ENCODE measurements around the gene ATP6V1B1. TPM values are rescaled to one million over a fixed set of nuclear protein-coding genes. Genes with fewer than 3 reads are reported as not detected.

Gene ATP6V1B1
- total and polyA plus RNA-seq, 9 of the 15 experiments (the other 6 are each of a cell fraction or from before 2014, with no cell fraction given) = not detected

DNA sequence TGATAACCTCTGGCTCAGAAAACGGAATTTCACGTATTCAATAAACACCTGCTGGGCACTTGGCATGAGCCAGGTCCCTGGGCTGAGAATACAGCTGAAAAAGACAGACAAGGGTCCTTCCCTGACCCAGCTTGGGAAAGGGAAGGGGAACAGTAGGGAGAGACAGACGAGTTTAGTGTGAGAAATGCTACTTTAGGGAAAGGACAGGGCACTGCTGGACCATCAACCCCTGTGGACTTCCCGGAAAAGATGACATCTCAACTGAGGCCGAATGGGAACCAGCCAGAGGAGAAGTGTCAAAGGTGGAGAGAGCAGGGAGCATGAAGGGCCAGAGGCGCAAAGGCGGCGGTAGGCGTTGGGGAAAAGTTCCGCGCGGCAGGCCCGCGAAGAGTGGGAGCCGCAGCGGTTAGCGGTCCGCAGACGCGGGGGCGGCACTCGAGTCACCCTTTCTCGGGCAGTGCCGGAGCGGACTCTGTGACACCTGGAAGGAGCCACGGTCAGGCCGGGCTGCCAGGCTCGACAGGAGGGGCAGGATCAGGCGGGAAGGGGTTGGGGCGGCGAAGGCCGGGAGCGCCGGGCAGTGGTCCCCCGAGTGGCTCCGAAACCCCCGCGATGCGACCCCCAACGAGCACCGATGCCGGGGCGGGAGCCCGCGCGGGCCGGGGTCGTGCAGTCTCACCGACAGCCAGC, 58.5 kb downstream of the ATP6V1B1 start (continued):
- TF ChIP-seq ATF7 (IDR thresholded peaks at IDR 0.05) (0 out of 2 replicates have a peak, but pooled peaks have one; percentile 12), CCNT2 (IDR thresholded peaks at IDR 0.05; ENCODE audit: borderline replicate concordance, extremely low read depth, insufficient read length, low read depth, low read length) (peak; percentile 36), TBL1XR1 (IDR thresholded peaks at IDR 0.05; ENCODE audit: low read length in 2 of 2) (no peak), BHLHE40 (IDR thresholded peaks at IDR 0.05; ENCODE audit: low read length) (0 out of 2 replicates have a peak, but pooled peaks have one; percentile 36), YY1 (IDR thresholded peaks at IDR 0.05; ENCODE audit: borderline replicate concordance in 1 of 3, control insufficient read depth in 1 of 3, extremely low read depth in 1 of 3, insufficient read depth in 3 of 3, insufficient read length in 1 of 3, insufficient replicate concordance in 2 of 3, low read depth in 1 of 3, low read length in 2 of 3) (no peak), ZNF644 (tag; IDR thresholded peaks at IDR 0.05; ENCODE audit: low read depth) (no peak), SP1 (CRISPR knock-in tag; IDR thresholded peaks at IDR 0.05) (0 out of 2 replicates have a peak, but pooled peaks have one; percentile 15), ZNF239 (CRISPR knock-in tag; IDR thresholded peaks at IDR 0.05) (no peak), DMBX1 (CRISPR knock-in tag; IDR thresholded peaks at IDR 0.05; ENCODE audit: borderline replicate concordance) (no peak), GABPB1 (CRISPR knock-in tag; IDR thresholded peaks at IDR 0.05) (no peak), ZNF41 (CRISPR knock-in tag; conservative IDR thresholded peaks at IDR 0.05) (no peak), PRMT5 (CRISPR knock-in tag; IDR thresholded peaks at IDR 0.05) (no peak), CHD1 (IDR thresholded peaks at IDR 0.05; ENCODE audit: low read length) (peak; percentile 28), ARID1B (IDR thresholded peaks at IDR 0.05) (0 out of 2 replicates have a peak, but pooled peaks have one; percentile 16), DPF2 (IDR thresholded peaks at IDR 0.05) (peak; percentile 49), SREBF2 (CRISPR knock-in tag; IDR thresholded peaks at IDR 0.05) (no peak), NCOR1 (IDR thresholded peaks at IDR 0.05) (no peak), ZBTB1 (CRISPR knock-in tag; IDR thresholded peaks at IDR 0.05; ENCODE audit: borderline replicate concordance, low read depth) (peak; percentile 49; the same call in 1 of the 2 replicates), SPI1 (IDR thresholded peaks at IDR 0.05; ENCODE audit: borderline replicate concordance, low read depth, low read length) (0 out of 2 replicates have a peak, but pooled peaks have one; percentile 7), NR4A1 (CRISPR knock-in tag; IDR thresholded peaks at IDR 0.05) (no peak), NR4A1 (tag; IDR thresholded peaks at IDR 0.05) (no peak), SMARCE1 (IDR thresholded peaks at IDR 0.05) (0 out of 2 replicates have a peak, but pooled peaks have one; percentile 30), SETDB1 (IDR thresholded peaks at IDR 0.05; ENCODE audit: low read length) (no peak)
- TF ChIP-seq, protein P1, sequence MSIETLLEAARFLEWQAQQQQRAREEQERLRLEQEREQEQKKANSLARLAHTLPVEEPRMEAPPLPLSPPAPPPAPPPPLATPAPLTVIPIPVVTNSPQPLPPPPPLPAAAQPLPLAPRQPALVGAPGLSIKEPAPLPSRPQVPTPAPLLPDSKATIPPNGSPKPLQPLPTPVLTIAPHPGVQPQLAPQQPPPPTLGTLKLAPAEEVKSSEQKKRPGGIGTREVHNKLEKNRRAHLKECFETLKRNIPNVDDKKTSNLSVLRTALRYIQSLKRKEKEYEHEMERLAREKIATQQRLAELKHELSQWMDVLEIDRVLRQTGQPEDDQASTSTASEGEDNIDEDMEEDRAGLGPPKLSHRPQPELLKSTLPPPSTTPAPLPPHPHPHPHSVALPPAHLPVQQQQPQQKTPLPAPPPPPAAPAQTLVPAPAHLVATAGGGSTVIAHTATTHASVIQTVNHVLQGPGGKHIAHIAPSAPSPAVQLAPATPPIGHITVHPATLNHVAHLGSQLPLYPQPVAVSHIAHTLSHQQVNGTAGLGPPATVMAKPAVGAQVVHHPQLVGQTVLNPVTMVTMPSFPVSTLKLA (conservative IDR thresholded peaks at IDR 0.05) = peak in 1 of 2 experiments; percentile 49; a peak in 2 of 4 replicates
- TF ChIP-seq, protein P2, sequence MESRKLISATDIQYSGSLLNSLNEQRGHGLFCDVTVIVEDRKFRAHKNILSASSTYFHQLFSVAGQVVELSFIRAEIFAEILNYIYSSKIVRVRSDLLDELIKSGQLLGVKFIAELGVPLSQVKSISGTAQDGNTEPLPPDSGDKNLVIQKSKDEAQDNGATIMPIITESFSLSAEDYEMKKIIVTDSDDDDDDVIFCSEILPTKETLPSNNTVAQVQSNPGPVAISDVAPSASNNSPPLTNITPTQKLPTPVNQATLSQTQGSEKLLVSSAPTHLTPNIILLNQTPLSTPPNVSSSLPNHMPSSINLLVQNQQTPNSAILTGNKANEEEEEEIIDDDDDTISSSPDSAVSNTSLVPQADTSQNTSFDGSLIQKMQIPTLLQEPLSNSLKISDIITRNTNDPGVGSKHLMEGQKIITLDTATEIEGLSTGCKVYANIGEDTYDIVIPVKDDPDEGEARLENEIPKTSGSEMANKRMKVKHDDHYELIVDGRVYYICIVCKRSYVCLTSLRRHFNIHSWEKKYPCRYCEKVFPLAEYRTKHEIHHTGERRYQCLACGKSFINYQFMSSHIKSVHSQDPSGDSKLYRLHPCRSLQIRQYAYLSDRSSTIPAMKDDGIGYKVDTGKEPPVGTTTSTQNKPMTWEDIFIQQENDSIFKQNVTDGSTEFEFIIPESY (CRISPR knock-in tag; IDR thresholded peaks at IDR 0.05) = no peak
